T follicular helper cell (primary cell): ENCODE data around the gene SESN2.
"Not testable (repeated sequence)": the region's sequence is repeated elsewhere in the genome, so short reads cannot be mapped to it uniquely, and the experiment has no call there.

Experiments used
- DNase-seq: peaks from one replicate; pipeline ENCODE4 v3.0.0-alpha.2; 2020; ENCODE audit warnings: low read depth

The SESN2 gene

DNA sequence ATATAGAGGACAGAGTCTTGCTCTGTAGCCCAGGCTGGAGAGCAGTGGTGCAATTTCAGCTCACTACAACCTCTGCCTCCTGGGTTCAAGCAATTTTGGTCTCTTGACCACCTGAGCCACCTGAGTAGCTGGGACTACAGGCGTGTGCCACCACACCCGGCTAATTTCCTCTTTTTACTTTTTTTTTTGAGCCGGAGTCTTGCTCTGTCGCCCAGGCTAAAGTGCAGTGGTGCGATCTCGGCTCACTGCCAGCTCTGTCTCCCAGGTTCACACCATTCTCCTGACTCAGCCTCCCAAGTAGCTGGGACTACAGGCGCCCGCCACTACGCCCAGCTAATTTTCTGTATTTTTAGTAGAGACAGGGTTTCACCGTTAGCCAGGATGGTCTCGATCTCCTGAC is 68.1 kb downstream of the SESN2 start:
- not testable (repeated sequence) for DNase-seq

DNA sequence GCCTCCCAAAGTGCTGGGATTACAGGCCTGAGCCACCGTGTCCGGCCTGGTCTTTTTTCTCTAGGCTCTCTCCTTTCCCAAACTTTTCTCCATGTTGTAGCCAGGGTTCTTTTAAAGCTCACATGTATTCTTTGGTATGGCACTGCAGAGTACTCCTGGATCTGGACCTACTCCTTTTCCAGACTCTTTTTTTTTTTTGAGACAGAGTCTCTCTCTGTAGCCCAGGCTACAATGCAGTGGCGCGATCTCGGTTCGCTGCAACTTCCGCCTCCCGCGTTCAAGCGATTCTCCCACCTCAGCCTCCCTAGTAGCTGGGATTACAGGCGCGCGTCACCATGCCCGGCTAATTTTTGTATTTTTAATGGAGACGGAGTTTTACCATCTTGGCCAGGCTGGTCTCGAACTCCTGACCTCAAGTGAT is 68.9 kb downstream of the SESN2 start:
- DNase-seq = peak; percentile 3

DNA sequence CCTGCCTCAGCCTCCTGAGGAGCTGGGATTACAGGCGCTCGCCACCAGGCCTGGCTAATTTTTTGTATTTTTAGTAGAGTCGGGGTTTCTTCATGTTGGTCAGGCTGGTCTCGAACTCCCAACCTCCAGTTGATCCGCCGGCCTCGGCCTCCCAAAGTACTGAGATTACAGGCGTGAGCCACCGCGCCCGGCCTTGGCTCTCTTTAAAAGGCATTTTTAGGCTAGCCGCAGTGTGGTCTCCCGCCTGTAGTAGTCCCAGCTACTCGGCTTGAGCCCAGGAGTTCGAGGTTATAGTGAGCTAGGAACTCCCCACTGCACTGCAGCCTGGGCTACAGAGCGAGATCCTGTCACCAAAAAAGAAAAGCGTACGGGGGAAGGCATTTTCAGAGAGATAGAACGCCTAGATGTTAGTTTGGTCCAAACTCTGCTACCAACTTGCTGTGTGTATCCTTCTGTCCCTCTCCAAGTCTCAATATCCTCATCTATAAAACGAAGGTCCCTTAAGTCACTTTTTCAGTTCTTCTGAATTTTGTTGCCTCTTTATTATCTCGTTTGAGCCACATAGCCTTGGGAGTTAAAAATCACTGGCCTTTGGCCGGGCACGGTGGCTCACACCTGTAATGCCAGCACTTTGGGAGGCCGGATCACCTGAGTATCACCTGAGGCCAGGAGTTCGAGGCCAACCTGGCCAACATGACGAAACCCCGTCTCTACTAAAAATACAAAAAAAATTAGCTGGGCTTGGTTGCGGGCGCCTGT is 70.3 kb downstream of the SESN2 start:
- no peak for DNase-seq
